ENCODE results near the gene TMEM63C.

DNA sequence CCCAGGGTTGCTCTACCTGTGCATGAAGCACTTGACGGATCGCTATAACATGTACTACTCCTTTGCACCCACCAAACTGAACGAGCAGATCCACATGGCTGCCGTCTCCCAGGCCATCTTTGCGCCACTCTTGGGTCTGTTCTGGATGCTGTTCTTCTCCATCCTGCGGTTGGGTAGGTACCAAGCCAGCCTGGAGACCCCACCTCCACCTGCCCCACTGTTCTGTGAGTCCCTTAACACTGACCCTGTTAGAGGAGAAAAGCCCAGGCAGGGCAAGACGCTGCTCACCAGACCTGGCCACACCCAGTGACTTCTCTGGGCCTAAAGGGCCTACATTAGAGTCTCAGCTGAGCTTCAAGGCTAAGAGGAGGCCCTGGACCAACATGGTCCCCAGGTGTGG lies 67.7 kb downstream of the TMEM63C start:
- TF ChIP-seq, protein P1, sequence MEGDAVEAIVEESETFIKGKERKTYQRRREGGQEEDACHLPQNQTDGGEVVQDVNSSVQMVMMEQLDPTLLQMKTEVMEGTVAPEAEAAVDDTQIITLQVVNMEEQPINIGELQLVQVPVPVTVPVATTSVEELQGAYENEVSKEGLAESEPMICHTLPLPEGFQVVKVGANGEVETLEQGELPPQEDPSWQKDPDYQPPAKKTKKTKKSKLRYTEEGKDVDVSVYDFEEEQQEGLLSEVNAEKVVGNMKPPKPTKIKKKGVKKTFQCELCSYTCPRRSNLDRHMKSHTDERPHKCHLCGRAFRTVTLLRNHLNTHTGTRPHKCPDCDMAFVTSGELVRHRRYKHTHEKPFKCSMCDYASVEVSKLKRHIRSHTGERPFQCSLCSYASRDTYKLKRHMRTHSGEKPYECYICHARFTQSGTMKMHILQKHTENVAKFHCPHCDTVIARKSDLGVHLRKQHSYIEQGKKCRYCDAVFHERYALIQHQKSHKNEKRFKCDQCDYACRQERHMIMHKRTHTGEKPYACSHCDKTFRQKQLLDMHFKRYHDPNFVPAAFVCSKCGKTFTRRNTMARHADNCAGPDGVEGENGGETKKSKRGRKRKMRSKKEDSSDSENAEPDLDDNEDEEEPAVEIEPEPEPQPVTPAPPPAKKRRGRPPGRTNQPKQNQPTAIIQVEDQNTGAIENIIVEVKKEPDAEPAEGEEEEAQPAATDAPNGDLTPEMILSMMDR (conservative IDR thresholded peaks at IDR 0.05): no peak
- TF ChIP-seq ZFX (IDR thresholded peaks at IDR 0.05): no peak
